OCI-LY7 (cell line): ENCODE results near the gene KIFC3. TPM values are rescaled to one million over a fixed set of nuclear protein-coding genes. Genes with fewer than 3 reads are reported as not detected.

ENCODE experiments used
- BruUV-seq: library from RNA; stranded (reverse); fragments of 400-500 nt; replicated peaks from 2 replicates; lab custom pipeline; 2021; lab: Mats Ljungman, UMichigan
- CTCF ChIA-PET: fragments of 300-600 bp; sonication (Branson Sonifier 250); formaldehyde crosslinking; loops from one replicate; lab custom pipeline; 2022; ENCODE audit warnings: antibody characterized with exemption; ENCODE audit not compliant: unreplicated experiment; lab: Charles Lee
- POLR2A ChIA-PET: fragments of 300-600 bp; sonication (Branson Sonifier 250); formaldehyde crosslinking; loops from one replicate; lab custom pipeline; 2022; ENCODE audit warnings: antibody characterized with exemption; lab: Charles Lee
- DNase-seq: peaks from one replicate; pipeline ENCODE4 v3.0.0-alpha.2; 2015; ENCODE audit warnings: low spot score
- H2AFZ ChIP-seq: fragments of 200-600 bp; sonication (generic), shearing (Covaris generic); 2 replicates; pipeline ENCODE4 v1.6.1; 2014; ENCODE audit warnings: mild to moderate bottlenecking, antibody characterized with exemption, low read length, moderate library complexity
- H3K27ac ChIP-seq: fragments of 200-600 bp; sonication (generic); 2 replicates; pipeline ENCODE4 v1.5.1; 2014; ENCODE audit warnings: mixed run types, low read depth, mild to moderate bottlenecking, moderate library complexity, low read length, inconsistent platforms; ENCODE audit not compliant: poor library complexity, severe bottlenecking
- H3K36me3 ChIP-seq: fragments of 200-600 bp; sonication (generic); 2 replicates; pipeline ENCODE4 v1.6.1; 2014; ENCODE audit warnings: mild to moderate bottlenecking, antibody characterized with exemption, low read length, moderate library complexity, mixed read lengths; ENCODE audit not compliant: insufficient read depth
- H3K4me1 ChIP-seq: fragments of 200-600 bp; sonication (generic); 2 replicates; pipeline ENCODE4 v1.5.1; 2014; ENCODE audit warnings: mild to moderate bottlenecking, low read length; ENCODE audit not compliant: insufficient read depth, poor library complexity, severe bottlenecking
- H3K4me2 ChIP-seq: fragments of 200-600 bp; sonication (generic); 2 replicates; pipeline ENCODE4 v1.6.1; 2014; ENCODE audit warnings: mild to moderate bottlenecking, low read length
- H3K4me3 ChIP-seq: fragments of 200-600 bp; sonication (generic); 2 replicates; pipeline ENCODE4 v1.5.1; 2014; ENCODE audit warnings: mild to moderate bottlenecking, low read depth, low read length; ENCODE audit not compliant: poor library complexity, severe bottlenecking
- H3K79me2 ChIP-seq: fragments of 200-600 bp; sonication (generic); 2 replicates; pipeline ENCODE4 v1.6.1; 2016; ENCODE audit warnings: low read depth, mild to moderate bottlenecking, low read length, moderate library complexity, mixed read lengths; ENCODE audit not compliant: insufficient read depth
- H3K9me2 ChIP-seq: fragments of 200-600 bp; sonication (generic); 2 replicates; pipeline ENCODE4 v1.6.1; 2016; ENCODE audit warnings: mild to moderate bottlenecking, low read length, mixed read lengths; ENCODE audit not compliant: insufficient read depth
- H3K9me3 ChIP-seq: fragments of 200-600 bp; sonication (generic); 2 replicates; pipeline ENCODE4 v1.6.1; 2014; ENCODE audit warnings: mild to moderate bottlenecking, mixed run types, low read length, mixed read lengths
- H4K20me1 ChIP-seq: fragments of 200-600 bp; sonication (generic); 2 replicates; pipeline ENCODE4 v1.6.1; 2014; ENCODE audit warnings: mild to moderate bottlenecking, antibody characterized with exemption, low read length, moderate library complexity, mixed read lengths; ENCODE audit not compliant: insufficient read depth
- EZH2phosphoT487 ChIP-seq: fragments of 200-600 bp; sonication (generic); IDR thresholded peaks from 2 replicates; pipeline ENCODE4 v1.6.1; 2018; ENCODE audit warnings: low read depth, borderline replicate concordance, mild to moderate bottlenecking, mixed run types, antibody characterized with exemption, low read length, moderate library complexity, mixed read lengths
- intact Hi-C: fragments of 100-400 bp; cut with micrococcal nuclease; formaldehyde crosslinking; loops from one replicate; pipeline ENCODE4 v1.10.0; 2022; ENCODE audit not compliant: unreplicated experiment
- total RNA-seq, 2 experiments: library from RNA; depleted of rRNA in 1 of 2; stranded (reverse); fragments of >200 nt in 1 of 2; shearing (Covaris generic) in 1 of 2; gene quantifications; 2 replicates each; pipeline ENCODE4 v1.2.3, GENCODE V29; 2014 to 2022
- TF ChIP-seq, protein P1 (sequence below): fragments of 200-600 bp; sonication (generic); conservative IDR thresholded peaks from 2 replicates; pipeline ENCODE4 v1.5.1; 2014; ENCODE audit warnings: mild to moderate bottlenecking, antibody characterized with exemption, low read length, moderate library complexity, mixed read lengths

Gene KIFC3
- total RNA-seq, 2 experiments from 2014 or later: 0.61 TPM; not detected in 1

DNA sequence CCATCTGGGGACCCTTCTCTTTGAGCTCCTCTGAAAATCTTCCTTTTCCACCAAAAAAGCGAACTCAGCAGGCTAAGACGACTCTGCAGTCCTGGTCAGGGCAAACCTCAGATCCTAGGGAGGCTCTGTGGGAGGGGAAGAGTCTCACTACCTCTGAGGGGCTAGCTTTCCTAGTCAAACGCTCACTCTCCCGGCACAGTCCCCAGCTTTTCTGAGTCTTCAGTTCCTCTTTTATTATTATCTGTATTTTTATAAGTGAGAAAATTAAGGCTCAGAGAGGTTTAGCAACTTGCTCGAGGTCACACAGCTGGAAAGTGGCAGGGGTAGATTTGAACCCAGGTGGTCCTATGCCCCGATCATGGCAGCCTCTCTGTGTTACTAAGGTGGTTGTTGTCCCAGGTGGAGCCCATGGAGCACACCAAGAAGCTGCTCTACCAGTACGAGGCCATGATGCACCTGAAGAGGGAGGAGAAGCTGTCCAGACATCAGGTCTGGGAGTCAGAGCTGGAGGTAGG, 75.8 kb downstream of the KIFC3 start:
- Histone ChIP-seq H2AFZ (no peak overlapping the region), H3K4me3 (no peak overlapping the region), H3K79me2 (no peaks in the 10 kb centered on the region), H3K36me3 (no peaks in the 10 kb centered on the region), H3K4me1 (no peaks in the 10 kb centered on the region), H4K20me1 (no peaks in the 10 kb centered on the region), H3K9me3 (no peaks in the 10 kb centered on the region), H3K4me2 (no peak overlapping the region), H3K9me2 (no peaks in the 10 kb centered on the region), H3K27ac (no peak overlapping the region)
- no peak for DNase-seq
- intact Hi-C loops: no loop called here
- no TSS peak for BruUV-seq
- POLR2A ChIA-PET: no interaction called here
- CTCF ChIA-PET: interaction anchor here (0.6 kb wide), 1 partner anchor 27 kb away, joined by 3 read pairs; no protein-coding TSS in a partner anchor
- TF ChIP-seq, protein P1, sequence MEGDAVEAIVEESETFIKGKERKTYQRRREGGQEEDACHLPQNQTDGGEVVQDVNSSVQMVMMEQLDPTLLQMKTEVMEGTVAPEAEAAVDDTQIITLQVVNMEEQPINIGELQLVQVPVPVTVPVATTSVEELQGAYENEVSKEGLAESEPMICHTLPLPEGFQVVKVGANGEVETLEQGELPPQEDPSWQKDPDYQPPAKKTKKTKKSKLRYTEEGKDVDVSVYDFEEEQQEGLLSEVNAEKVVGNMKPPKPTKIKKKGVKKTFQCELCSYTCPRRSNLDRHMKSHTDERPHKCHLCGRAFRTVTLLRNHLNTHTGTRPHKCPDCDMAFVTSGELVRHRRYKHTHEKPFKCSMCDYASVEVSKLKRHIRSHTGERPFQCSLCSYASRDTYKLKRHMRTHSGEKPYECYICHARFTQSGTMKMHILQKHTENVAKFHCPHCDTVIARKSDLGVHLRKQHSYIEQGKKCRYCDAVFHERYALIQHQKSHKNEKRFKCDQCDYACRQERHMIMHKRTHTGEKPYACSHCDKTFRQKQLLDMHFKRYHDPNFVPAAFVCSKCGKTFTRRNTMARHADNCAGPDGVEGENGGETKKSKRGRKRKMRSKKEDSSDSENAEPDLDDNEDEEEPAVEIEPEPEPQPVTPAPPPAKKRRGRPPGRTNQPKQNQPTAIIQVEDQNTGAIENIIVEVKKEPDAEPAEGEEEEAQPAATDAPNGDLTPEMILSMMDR: no peak
- no peak for TF ChIP-seq EZH2phosphoT487

DNA sequence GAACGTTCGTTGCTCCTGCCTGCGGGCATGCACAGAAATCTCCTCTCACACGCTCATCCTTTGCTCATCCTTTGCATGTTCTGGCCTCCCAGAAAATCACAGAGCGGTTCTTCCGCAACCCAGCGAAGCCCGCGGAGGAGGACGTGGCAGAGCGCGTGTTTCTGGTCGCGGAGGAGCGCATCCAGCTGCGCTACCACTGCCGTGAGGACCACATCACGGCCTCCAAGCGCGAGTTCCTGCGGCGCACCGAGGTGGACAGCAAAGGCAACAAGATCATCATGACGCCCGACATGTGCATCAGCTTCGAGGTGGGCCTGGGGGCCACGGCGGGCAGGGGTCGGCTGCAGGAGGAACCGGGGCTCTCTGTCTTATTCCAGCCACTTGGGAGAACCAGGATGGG, 76.3 kb downstream of the KIFC3 start:
- TF ChIP-seq, protein P1: no peak
- no peak for TF ChIP-seq EZH2phosphoT487
- Histone ChIP-seq H3K4me3 (no peak overlapping the region), H2AFZ (no peak overlapping the region), H3K9me3 (no peaks in the 10 kb centered on the region), H3K4me2 (no peak overlapping the region), H4K20me1 (no peaks in the 10 kb centered on the region), H3K4me1 (no peaks in the 10 kb centered on the region), H3K9me2 (no peaks in the 10 kb centered on the region), H3K79me2 (no peaks in the 10 kb centered on the region), H3K27ac (no peak overlapping the region), H3K36me3 (no peaks in the 10 kb centered on the region)
- POLR2A ChIA-PET: interaction anchor here (0.7 kb wide), 1 partner anchor 19 kb away, joined by 3 read pairs; no protein-coding TSS in a partner anchor
- no TSS peak for BruUV-seq
- CTCF ChIA-PET: interaction anchor here (0.6 kb wide), 1 partner anchor 26 kb away, joined by 3 read pairs; no protein-coding TSS in a partner anchor
- no peak for DNase-seq
- intact Hi-C loops: no loop called here

DNA sequence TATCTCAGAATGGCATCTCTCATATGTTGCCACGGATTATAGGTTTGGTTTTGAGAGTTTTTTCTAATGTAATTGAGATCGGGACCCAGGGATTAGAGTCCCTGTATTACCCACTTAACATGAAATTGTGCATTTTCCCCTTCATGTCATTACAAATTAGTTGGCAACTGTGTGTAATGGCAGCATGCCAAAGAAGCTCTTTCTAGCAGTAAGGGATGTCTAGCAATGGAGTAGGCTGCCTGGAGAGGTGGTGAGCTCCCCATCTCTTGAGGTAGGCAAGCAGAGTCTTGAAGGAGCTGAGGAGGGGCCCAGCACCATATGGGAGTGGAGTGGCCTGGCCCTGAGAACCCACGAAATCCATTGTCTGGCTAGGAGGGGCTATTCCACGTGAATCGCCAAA, 76.7 kb downstream of the KIFC3 start:
- intact Hi-C loops: no loop called here
- no peak for DNase-seq
- ChIA-PET POLR2A (interaction anchor here (0.7 kb wide), 1 partner anchor 19 kb away, joined by 3 read pairs; no protein-coding TSS in a partner anchor), CTCF (no interaction called here)
- H3K4me2 ChIP-seq: no peak overlapping the region
- H3K9me2 ChIP-seq: no peaks in the 10 kb centered on the region
- TF ChIP-seq EZH2phosphoT487: no peak
- TF ChIP-seq, protein P1: no peak
- H4K20me1 ChIP-seq: no peaks in the 10 kb centered on the region
- no peaks in the 10 kb centered on the region for H3K9me3 ChIP-seq
- no peaks in the 10 kb centered on the region for H3K4me1 ChIP-seq
- no peak overlapping the region for H3K27ac ChIP-seq
- no peaks in the 10 kb centered on the region for H3K36me3 ChIP-seq
- H3K4me3 ChIP-seq: no peak overlapping the region
- no peak overlapping the region for H2AFZ ChIP-seq
- no TSS peak for BruUV-seq
- no peaks in the 10 kb centered on the region for H3K79me2 ChIP-seq
